Skeletal muscle satellite cell (primary cell): ENCODE data around the gene MUC6. TPM values are rescaled to one million over a fixed set of nuclear protein-coding genes. Genes with fewer than 3 reads are reported as not detected.

ENCODE experiments used
- H3K27me3 ChIP-seq: 2 replicates; pipeline ENCODE4 v1.7.0; 2013; ENCODE audit warnings: low read length; ENCODE audit not compliant: control insufficient read depth, insufficient read depth
- H3K36me3 ChIP-seq: 2 replicates; pipeline ENCODE4 v1.7.0; 2013; ENCODE audit warnings: mild to moderate bottlenecking, control low read depth, low read length; ENCODE audit not compliant: insufficient read depth
- H3K4me1 ChIP-seq: 2 replicates; pipeline ENCODE4 v1.7.0; 2013; ENCODE audit warnings: low read length; ENCODE audit not compliant: control insufficient read depth, insufficient read depth
- H3K4me2 ChIP-seq: 2 replicates; pipeline ENCODE4 v1.7.0; 2013; ENCODE audit warnings: mild to moderate bottlenecking, low read length
- H3K4me3 ChIP-seq: 2 replicates; pipeline ENCODE4 v1.7.0; 2013; ENCODE audit warnings: low read length
- H3K9ac ChIP-seq: 2 replicates; pipeline ENCODE4 v1.7.0; 2013; ENCODE audit warnings: mild to moderate bottlenecking, low read depth, low read length, moderate library complexity
- H3K9me3 ChIP-seq: replicated peaks from 2 replicates; pipeline ENCODE4 v1.7.0; 2013; ENCODE audit warnings: mild to moderate bottlenecking, control low read depth, low read length
- total RNA-seq: library from RNA; depleted of rRNA; stranded (reverse); fragments of >200 nt; gene quantifications from 2 replicates; pipeline ENCODE4 v1.2.3, GENCODE V29; 2012; rRNA removed

The MUC6 gene
- total RNA-seq: not detected in 2 replicates

- H3K4me2 ChIP-seq: no peak within 1 kb of the TSS
- no peaks in the 10 kb centered on the region for H3K9me3 ChIP-seq
- H3K4me1 ChIP-seq: peaks cover 4% of the 10 kb centered on the region
- H3K36me3 ChIP-seq: no peaks in the 10 kb centered on the region
- H3K27me3 ChIP-seq: peaks cover 34% of the 10 kb centered on the region
- H3K4me3 ChIP-seq: no peak within 1 kb of the TSS
- H3K9ac ChIP-seq: no peak within 1 kb of the TSS
These were observed at the start of gene MUC6 for GRCh38 chr11:1036303-1036923. TSS of gene MUC6 (minus strand) at chr11:1036718. CDS start at chr11:1036655, 63 bp downstream.

GRCh38 chr11:1085440-1086170, 49.1 kb upstream of the MUC6 start:
- Histone ChIP-seq H3K27me3 (no peaks in the 10 kb centered on the region), H3K9me3 (no peaks in the 10 kb centered on the region), H3K9ac (no peak overlapping the region), H3K4me3 (no peak overlapping the region), H3K36me3 (no peaks in the 10 kb centered on the region), H3K4me1 (no peaks in the 10 kb centered on the region), H3K4me2 (no peak overlapping the region)

GRCh38 chr11:1084561-1085439, 48.3 kb upstream of the MUC6 start:
- Histone ChIP-seq H3K4me1 (no peaks in the 10 kb centered on the region), H3K4me2 (no peak overlapping the region), H3K9me3 (no peaks in the 10 kb centered on the region)

GRCh38 chr11:1083621-1084551, 47.4 kb upstream of the MUC6 start:
- Histone ChIP-seq H3K9me3 (no peaks in the 10 kb centered on the region), H3K4me2 (no peak overlapping the region), H3K4me3 (no peak overlapping the region), H3K36me3 (no peaks in the 10 kb centered on the region), H3K27me3 (no peaks in the 10 kb centered on the region), H3K4me1 (no peaks in the 10 kb centered on the region), H3K9ac (no peak overlapping the region)

More at GRCh38 chr11:1084561-1085439, 48.3 kb upstream of the MUC6 start:
- Histone ChIP-seq H3K4me3 (no peak overlapping the region), H3K27me3 (no peaks in the 10 kb centered on the region), H3K36me3 (no peaks in the 10 kb centered on the region), H3K9ac (no peak overlapping the region)

GRCh38 chr11:1082728-1083620, 46.5 kb upstream of the MUC6 start:
- Histone ChIP-seq H3K9ac (no peak overlapping the region), H3K27me3 (no peaks in the 10 kb centered on the region), H3K4me3 (no peak overlapping the region), H3K9me3 (no peaks in the 10 kb centered on the region), H3K4me2 (no peak overlapping the region), H3K4me1 (no peaks in the 10 kb centered on the region), H3K36me3 (no peaks in the 10 kb centered on the region)

- no peaks in the 10 kb centered on the region for H3K36me3 ChIP-seq
- H3K4me3 ChIP-seq: no peak overlapping the region
- H3K4me1 ChIP-seq: no peaks in the 10 kb centered on the region
These were observed 45.8 kb upstream of the MUC6 start for GRCh38 chr11:1082346-1082727.

GRCh38 chr11:1081601-1082311, 45.2 kb upstream of the MUC6 start:
- no peak overlapping the region for H3K4me2 ChIP-seq
- H3K36me3 ChIP-seq: no peaks in the 10 kb centered on the region
- H3K9me3 ChIP-seq: no peaks in the 10 kb centered on the region
- no peak overlapping the region for H3K9ac ChIP-seq
- H3K4me1 ChIP-seq: no peaks in the 10 kb centered on the region
- H3K27me3 ChIP-seq: no peaks in the 10 kb centered on the region
- H3K4me3 ChIP-seq: no peak overlapping the region

More at GRCh38 chr11:1082346-1082727, 45.8 kb upstream of the MUC6 start:
- Histone ChIP-seq H3K9ac (no peak overlapping the region), H3K4me2 (no peak overlapping the region), H3K27me3 (no peaks in the 10 kb centered on the region), H3K9me3 (no peaks in the 10 kb centered on the region)

- Histone ChIP-seq H3K4me2 (no peak overlapping the region), H3K27me3 (no peaks in the 10 kb centered on the region), H3K4me1 (peaks cover 9% of the 10 kb centered on the region), H3K4me3 (no peak overlapping the region), H3K9me3 (no peaks in the 10 kb centered on the region), H3K36me3 (no peaks in the 10 kb centered on the region), H3K9ac (no peak overlapping the region)
These were observed 41.7 kb upstream of the MUC6 start for GRCh38 chr11:1078191-1078601.

- Histone ChIP-seq H3K9me3 (no peaks in the 10 kb centered on the region), H3K36me3 (no peaks in the 10 kb centered on the region), H3K27me3 (no peaks in the 10 kb centered on the region), H3K4me1 (peaks cover 15% of the 10 kb centered on the region), H3K4me2 (no peak overlapping the region), H3K9ac (no peak overlapping the region), H3K4me3 (no peak overlapping the region)
These were observed 41.0 kb upstream of the MUC6 start for GRCh38 chr11:1077417-1078119.
